Upper lobe of left lung (tissue), 4 donors: ENCODE data around the gene SCN5A.

ENCODE experiments used
- EP300 ChIP-seq, 4 donors: sonication (generic); formaldehyde crosslinking; IDR thresholded peaks; one replicate each; pipeline ENCODE4 v1.5.1; 2017; ENCODE audit warnings: antibody characterized with exemption in 4 of 4, control low read depth in 2 of 4
- TF ChIP-seq, protein P1 (sequence below), 6 experiments: fragments of 450-650 bp in 4 of 6; fragments of 200-600 bp in 2 of 6; sonication (generic) in 2 of 6; IDR thresholded peaks; one replicate each; pipeline ENCODE4 v1.5.1; 2016 to 2019; ENCODE audit warnings: antibody characterized with exemption in 6 of 6

DNA sequence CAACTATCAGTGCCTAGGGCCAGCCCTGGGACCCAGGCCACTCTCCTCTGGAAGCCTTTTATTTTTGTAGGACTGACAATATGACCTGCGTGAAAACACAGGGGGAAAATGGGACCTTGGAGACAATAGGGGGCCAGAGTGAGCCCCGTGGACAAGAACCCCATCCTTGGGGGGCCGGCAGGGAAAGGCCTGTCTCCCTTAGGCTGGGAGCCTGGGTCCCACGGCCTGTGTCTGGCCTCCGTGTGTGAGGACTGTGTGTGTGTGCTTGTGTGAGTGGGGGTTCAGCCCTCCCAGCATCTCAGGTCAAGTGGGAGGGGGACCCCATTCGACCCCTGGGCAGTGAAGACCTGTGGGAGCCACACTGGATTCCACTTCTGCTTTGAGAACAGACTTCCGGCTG is 100.0 kb downstream of the SCN5A start:
- TF ChIP-seq, protein P1, sequence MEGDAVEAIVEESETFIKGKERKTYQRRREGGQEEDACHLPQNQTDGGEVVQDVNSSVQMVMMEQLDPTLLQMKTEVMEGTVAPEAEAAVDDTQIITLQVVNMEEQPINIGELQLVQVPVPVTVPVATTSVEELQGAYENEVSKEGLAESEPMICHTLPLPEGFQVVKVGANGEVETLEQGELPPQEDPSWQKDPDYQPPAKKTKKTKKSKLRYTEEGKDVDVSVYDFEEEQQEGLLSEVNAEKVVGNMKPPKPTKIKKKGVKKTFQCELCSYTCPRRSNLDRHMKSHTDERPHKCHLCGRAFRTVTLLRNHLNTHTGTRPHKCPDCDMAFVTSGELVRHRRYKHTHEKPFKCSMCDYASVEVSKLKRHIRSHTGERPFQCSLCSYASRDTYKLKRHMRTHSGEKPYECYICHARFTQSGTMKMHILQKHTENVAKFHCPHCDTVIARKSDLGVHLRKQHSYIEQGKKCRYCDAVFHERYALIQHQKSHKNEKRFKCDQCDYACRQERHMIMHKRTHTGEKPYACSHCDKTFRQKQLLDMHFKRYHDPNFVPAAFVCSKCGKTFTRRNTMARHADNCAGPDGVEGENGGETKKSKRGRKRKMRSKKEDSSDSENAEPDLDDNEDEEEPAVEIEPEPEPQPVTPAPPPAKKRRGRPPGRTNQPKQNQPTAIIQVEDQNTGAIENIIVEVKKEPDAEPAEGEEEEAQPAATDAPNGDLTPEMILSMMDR (IDR thresholded peaks at IDR 0.05), result no peak
- TF ChIP-seq EP300 (IDR thresholded peaks at IDR 0.05), result no peak
